IMR-90 (cell line): ENCODE measurements around the gene AQP9. TPM values are rescaled to one million over a fixed set of nuclear protein-coding genes. Genes with fewer than 3 reads are reported as not detected.

Experiments used
- ATAC-seq: fragments of 200-7000 bp; cut with Tn5 transposase; 2 replicates; pipeline ENCODE4 v1.9.1; 2020; ENCODE audit warnings: low read depth, mild to moderate bottlenecking, moderate library complexity
- BruUV-seq: library from RNA; stranded (reverse); fragments of 400-500 nt; replicated peaks from 2 replicates; lab custom pipeline; 2021; lab: Mats Ljungman, UMichigan
- CTCF ChIA-PET: fragments of 300-600 bp; formaldehyde crosslinking; extraction: SDS; loops from one replicate; lab custom pipeline; 2021; ENCODE audit warnings: antibody characterized with exemption; lab: Yijun Ruan, JAX
- POLR2A ChIA-PET: fragments of 300-600 bp; sonication (Branson Sonifier 250); formaldehyde crosslinking; loops from one replicate; lab custom pipeline; 2022; ENCODE audit warnings: antibody characterized with exemption; ENCODE audit not compliant: unreplicated experiment; lab: Charles Lee
- DNase-seq: peaks from one replicate; pipeline ENCODE4 v3.0.0; 2013
- H2AFZ ChIP-seq: replicated peaks from 2 replicates; pipeline ENCODE3; 2013; ENCODE audit warnings: low read length, mild to moderate bottlenecking; ENCODE audit not compliant: poor library complexity
- H2AK5ac ChIP-seq: 2 replicates; pipeline ENCODE4 v1.6.1; 2013; ENCODE audit warnings: low read depth, low read length, inconsistent platforms
- H2AK9ac ChIP-seq: replicated peaks from 2 replicates; pipeline ENCODE3; 2013; ENCODE audit warnings: mild to moderate bottlenecking, low read depth, low read length, moderate library complexity; ENCODE audit not compliant: poor library complexity
- H2BK120ac ChIP-seq: 2 replicates; pipeline ENCODE4 v1.6.1; 2013; ENCODE audit warnings: low read depth, low read length, inconsistent platforms
- H2BK15ac ChIP-seq: 3 replicates; pipeline ENCODE4 v1.6.1; 2013; ENCODE audit warnings: low read depth, low read length, inconsistent platforms
- H2BK20ac ChIP-seq: 2 replicates; pipeline ENCODE4 v1.6.1; 2013; ENCODE audit warnings: low read depth, mild to moderate bottlenecking, inconsistent platforms, low read length, moderate library complexity
- H2BK5ac ChIP-seq: 2 replicates; pipeline ENCODE4 v1.6.1; 2013; ENCODE audit warnings: mild to moderate bottlenecking, low read depth, low read length, inconsistent platforms; ENCODE audit not compliant: poor library complexity, severe bottlenecking
- H3K14ac ChIP-seq: replicated peaks from 2 replicates; pipeline ENCODE4 v1.6.1; 2013; ENCODE audit warnings: low read depth, low read length, inconsistent platforms
- H3K18ac ChIP-seq: 2 replicates; pipeline ENCODE4 v1.6.1; 2013; ENCODE audit warnings: low read depth, low read length, control low read depth
- H3K23ac ChIP-seq: 2 replicates; pipeline ENCODE4 v1.6.1; 2013; ENCODE audit warnings: low read depth, low read length, inconsistent platforms
- H3K27ac ChIP-seq: 2 replicates; pipeline ENCODE4 v1.5.1; 2013; ENCODE audit warnings: mild to moderate bottlenecking, control low read depth, low read length; ENCODE audit not compliant: insufficient read depth
- H3K27me3 ChIP-seq: 2 replicates; pipeline ENCODE4 v1.6.1; 2013; ENCODE audit warnings: low read length; ENCODE audit not compliant: control insufficient read depth, insufficient read depth
- H3K36me3 ChIP-seq: 2 replicates; pipeline ENCODE4 v1.6.1; 2013; ENCODE audit warnings: low read length, mixed read lengths; ENCODE audit not compliant: control insufficient read depth, insufficient read depth
- H3K4ac ChIP-seq: 2 replicates; pipeline ENCODE4 v1.6.1; 2013; ENCODE audit warnings: low read depth, low read length, inconsistent platforms
- H3K4me1 ChIP-seq: 2 replicates; pipeline ENCODE4 v1.6.1; 2013; ENCODE audit warnings: low read length, mixed read lengths; ENCODE audit not compliant: control insufficient read depth, insufficient read depth
- H3K4me2 ChIP-seq: 2 replicates; pipeline ENCODE4 v1.6.1; 2013; ENCODE audit warnings: low read depth, mild to moderate bottlenecking, control low read depth, low read length, moderate library complexity
- H3K4me3 ChIP-seq: 2 replicates; pipeline ENCODE4 v1.5.1; 2013; ENCODE audit warnings: low read depth, mild to moderate bottlenecking, control low read depth, low read length, moderate library complexity; ENCODE audit not compliant: insufficient read depth
- H3K56ac ChIP-seq: 2 replicates; pipeline ENCODE4 v1.6.1; 2013; ENCODE audit warnings: low read length, inconsistent platforms; ENCODE audit not compliant: insufficient read depth; ENCODE audit errors: extremely low read depth
- H3K79me1 ChIP-seq, 2 experiments: 2 replicates each; pipeline ENCODE4 v1.6.1; 2013; ENCODE audit warnings: low read length in 2 of 2, inconsistent platforms in 1 of 2, low read depth in 1 of 2
- H3K9ac ChIP-seq: 2 replicates; pipeline ENCODE4 v1.6.1; 2013; ENCODE audit warnings: low read depth, low read length, control low read depth
- H3K9me1 ChIP-seq: 2 replicates; pipeline ENCODE4 v1.6.1; 2013; ENCODE audit warnings: low read length, inconsistent platforms; ENCODE audit not compliant: insufficient read depth
- H3K9me3 ChIP-seq: 2 replicates; pipeline ENCODE4 v1.6.1; 2013; ENCODE audit warnings: low read length; ENCODE audit not compliant: control insufficient read depth, insufficient read depth
- H4K20me1 ChIP-seq: 2 replicates; pipeline ENCODE4 v1.6.1; 2013; ENCODE audit warnings: low read length, inconsistent platforms; ENCODE audit not compliant: insufficient read depth
- H4K5ac ChIP-seq: 2 replicates; pipeline ENCODE4 v1.6.1; 2013; ENCODE audit warnings: mild to moderate bottlenecking, low read depth, low read length, control low read depth
- H4K8ac ChIP-seq, 2 experiments: 2 replicates each; pipeline ENCODE4 v1.6.1; 2013; ENCODE audit warnings: low read depth in 2 of 2, low read length in 2 of 2, control low read depth in 1 of 2, inconsistent platforms in 1 of 2
- H4K91ac ChIP-seq: 2 replicates; pipeline ENCODE4 v1.6.1; 2013; ENCODE audit warnings: low read depth, low read length, inconsistent platforms; ENCODE audit not compliant: insufficient read depth
- MXI1 ChIP-seq: IDR thresholded peaks from 2 replicates; pipeline ENCODE4 v1.6.1; 2012; ENCODE audit warnings: low read depth, mild to moderate bottlenecking, low read length, moderate library complexity, borderline replicate concordance
- WGBS, 2 experiments: methylation state at CpG; one replicate each; pipeline versions ENCODE4 v1.1.5 to v1.1.7; 2013; ENCODE audit warnings: missing lambda C conversion rate in 2 of 2; ENCODE audit not compliant: insufficient read length in 1 of 2; ENCODE audit errors: extremely low coverage in 2 of 2; 5-methylcytosine and 5-hydroxymethylcytosine counted together
- dilution Hi-C: fragments of 300-500 bp; cut with HindIII; formaldehyde crosslinking; loops from one replicate; pipeline ENCODE4 v1.14.3; 2018; ENCODE audit warnings: low sequenced_read_pairs; ENCODE audit not compliant: unreplicated experiment
- in situ Hi-C: fragments of 300-500 bp; cut with MboI; formaldehyde crosslinking; loops from 3 replicates; pipeline ENCODE4 v1.14.3; 2019; ENCODE audit warnings: low sequenced_read_pairs, inconsistent platforms, mixed read lengths
- intact Hi-C: fragments of 100-400 bp; cut with micrococcal nuclease; formaldehyde crosslinking; loops from 2 replicates; pipeline ENCODE4 v1.10.0; 2022
- polyA plus RNA-seq, 3 experiments: library from polyadenylated mRNA; depleted of rRNA; stranded (reverse); fragments of >200 nt; gene quantifications; 2 replicates each; pipeline ENCODE4 v1.2.3, GENCODE V29; 2012; ENCODE audit warnings: low replicate concordance in 1 of 3
- total RNA-seq: library from RNA; depleted of rRNA; stranded (reverse); fragments of >200 nt; gene quantifications from 2 replicates; pipeline ENCODE4 v1.2.3, GENCODE V29; 2012
- TF ChIP-seq, protein P1 (sequence below): fragments of 150-350 bp; IDR thresholded peaks from 2 replicates; pipeline ENCODE4 v1.6.1; 2017; ENCODE audit warnings: mild to moderate bottlenecking, antibody characterized with exemption, low read length, low read depth
- TF ChIP-seq, protein P2 (sequence below): conservative IDR thresholded peaks from 2 replicates; pipeline ENCODE4 v1.5.1; 2012; ENCODE audit warnings: mild to moderate bottlenecking, low read depth, low read length, improper control_type of control experiment

The AQP9 gene
- total and polyA plus RNA-seq, 2 of the 4 experiments (the other 2 are of a cell fraction): not detected

DNA sequence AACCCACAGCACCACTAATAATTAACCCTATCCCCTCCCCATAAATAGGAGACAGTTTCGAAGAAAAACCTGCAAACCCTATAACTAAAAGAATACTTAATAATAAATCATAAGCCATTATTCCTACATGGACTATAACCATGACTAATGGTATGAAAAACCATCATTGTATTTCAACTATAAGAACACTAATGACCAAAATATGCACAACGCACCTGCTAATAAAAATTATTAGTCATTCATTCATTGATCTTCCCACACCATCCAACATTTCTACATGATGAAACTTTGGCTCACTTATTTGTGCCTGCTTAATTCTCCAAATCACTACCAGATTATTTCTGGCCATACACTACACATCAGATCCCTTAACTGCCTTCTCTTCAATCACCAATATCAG lies 16.6 kb downstream of the AQP9 start:
- BruUV-seq: no TSS peak
- Histone ChIP-seq H3K23ac (no peak overlapping the region), H2AK9ac (no peak overlapping the region), H3K36me3 (no peaks in the 10 kb centered on the region), H2BK20ac (no peak overlapping the region), H3K79me1 (no peaks in the 10 kb centered on the region), H3K18ac (no peak overlapping the region), H3K9me1 (no peaks in the 10 kb centered on the region), H3K4me1 (no peaks in the 10 kb centered on the region), H3K4me3 (no peak overlapping the region), H3K14ac (no peak overlapping the region), H2BK120ac (no peak overlapping the region), H3K27ac (no peak overlapping the region), H2BK15ac (no peak overlapping the region), H2BK5ac (no peak overlapping the region), H3K4me2 (no peak overlapping the region), H4K20me1 (no peaks in the 10 kb centered on the region), H2AK5ac (no peak overlapping the region), H3K56ac (no peak overlapping the region), H4K8ac (no peak overlapping the region), H4K91ac (no peak overlapping the region), H3K4ac (no peak overlapping the region), H2AFZ (no peak overlapping the region), H3K9ac (no peak overlapping the region), H3K9me3 (no peaks in the 10 kb centered on the region), H3K27me3 (peaks cover 8% of the 10 kb centered on the region), H4K5ac (no peak overlapping the region)
- ATAC-seq (no peak), DNase-seq (no peak)
- dilution Hi-C loops: no loop called here
- POLR2A ChIA-PET: no interaction called here
- intact Hi-C loops: no loop called here
- CTCF ChIA-PET: interaction anchor here (0.6 kb wide), 1 partner anchor 28 kb away, joined by 3 read pairs; no protein-coding TSS in a partner anchor
- no CpG with 5 or more reads among the region's 2 CpGs for WGBS, 2 experiments
- in situ Hi-C loops: no loop called here
- TF ChIP-seq, protein P1, sequence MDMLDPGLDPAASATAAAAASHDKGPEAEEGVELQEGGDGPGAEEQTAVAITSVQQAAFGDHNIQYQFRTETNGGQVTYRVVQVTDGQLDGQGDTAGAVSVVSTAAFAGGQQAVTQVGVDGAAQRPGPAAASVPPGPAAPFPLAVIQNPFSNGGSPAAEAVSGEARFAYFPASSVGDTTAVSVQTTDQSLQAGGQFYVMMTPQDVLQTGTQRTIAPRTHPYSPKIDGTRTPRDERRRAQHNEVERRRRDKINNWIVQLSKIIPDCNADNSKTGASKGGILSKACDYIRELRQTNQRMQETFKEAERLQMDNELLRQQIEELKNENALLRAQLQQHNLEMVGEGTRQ: no peak
- TF ChIP-seq MXI1: no peak
- TF ChIP-seq, protein P2, sequence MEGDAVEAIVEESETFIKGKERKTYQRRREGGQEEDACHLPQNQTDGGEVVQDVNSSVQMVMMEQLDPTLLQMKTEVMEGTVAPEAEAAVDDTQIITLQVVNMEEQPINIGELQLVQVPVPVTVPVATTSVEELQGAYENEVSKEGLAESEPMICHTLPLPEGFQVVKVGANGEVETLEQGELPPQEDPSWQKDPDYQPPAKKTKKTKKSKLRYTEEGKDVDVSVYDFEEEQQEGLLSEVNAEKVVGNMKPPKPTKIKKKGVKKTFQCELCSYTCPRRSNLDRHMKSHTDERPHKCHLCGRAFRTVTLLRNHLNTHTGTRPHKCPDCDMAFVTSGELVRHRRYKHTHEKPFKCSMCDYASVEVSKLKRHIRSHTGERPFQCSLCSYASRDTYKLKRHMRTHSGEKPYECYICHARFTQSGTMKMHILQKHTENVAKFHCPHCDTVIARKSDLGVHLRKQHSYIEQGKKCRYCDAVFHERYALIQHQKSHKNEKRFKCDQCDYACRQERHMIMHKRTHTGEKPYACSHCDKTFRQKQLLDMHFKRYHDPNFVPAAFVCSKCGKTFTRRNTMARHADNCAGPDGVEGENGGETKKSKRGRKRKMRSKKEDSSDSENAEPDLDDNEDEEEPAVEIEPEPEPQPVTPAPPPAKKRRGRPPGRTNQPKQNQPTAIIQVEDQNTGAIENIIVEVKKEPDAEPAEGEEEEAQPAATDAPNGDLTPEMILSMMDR: no peak
